Panc1 (cell line): ENCODE results near the gene NCAM1.

Source experiments
- POLR2AphosphoS5 ChIP-seq: IDR thresholded peaks from 2 replicates; pipeline ENCODE4 v1.6.1; 2012; ENCODE audit warnings: mild to moderate bottlenecking, low read depth, low read length, moderate library complexity
- SIN3A ChIP-seq: IDR thresholded peaks from 2 replicates; pipeline ENCODE4 v1.6.1; 2012; ENCODE audit warnings: low read depth, mild to moderate bottlenecking, low read length, moderate library complexity, borderline replicate concordance; ENCODE audit not compliant: insufficient read depth
- TCF7L2 ChIP-seq: IDR thresholded peaks from 2 replicates; pipeline ENCODE4 v1.6.1; 2011; ENCODE audit warnings: mild to moderate bottlenecking, low read depth, low read length, inconsistent platforms
- TF ChIP-seq, protein P1 (sequence below): fragments of 450-650 bp; IDR thresholded peaks from 2 replicates; pipeline ENCODE4 v1.5.1; 2017; ENCODE audit warnings: mild to moderate bottlenecking
- TF ChIP-seq, protein P2 (sequence below), 2 experiments: IDR thresholded peaks; 2 replicates each; pipeline ENCODE4 v1.6.1; 2011 to 2012; ENCODE audit warnings: low read depth in 2 of 2, control low read depth in 1 of 2, low read length in 1 of 2, mild to moderate bottlenecking in 1 of 2, moderate library complexity in 1 of 2; ENCODE audit not compliant: insufficient read depth in 1 of 2

- TF ChIP-seq, protein P1, sequence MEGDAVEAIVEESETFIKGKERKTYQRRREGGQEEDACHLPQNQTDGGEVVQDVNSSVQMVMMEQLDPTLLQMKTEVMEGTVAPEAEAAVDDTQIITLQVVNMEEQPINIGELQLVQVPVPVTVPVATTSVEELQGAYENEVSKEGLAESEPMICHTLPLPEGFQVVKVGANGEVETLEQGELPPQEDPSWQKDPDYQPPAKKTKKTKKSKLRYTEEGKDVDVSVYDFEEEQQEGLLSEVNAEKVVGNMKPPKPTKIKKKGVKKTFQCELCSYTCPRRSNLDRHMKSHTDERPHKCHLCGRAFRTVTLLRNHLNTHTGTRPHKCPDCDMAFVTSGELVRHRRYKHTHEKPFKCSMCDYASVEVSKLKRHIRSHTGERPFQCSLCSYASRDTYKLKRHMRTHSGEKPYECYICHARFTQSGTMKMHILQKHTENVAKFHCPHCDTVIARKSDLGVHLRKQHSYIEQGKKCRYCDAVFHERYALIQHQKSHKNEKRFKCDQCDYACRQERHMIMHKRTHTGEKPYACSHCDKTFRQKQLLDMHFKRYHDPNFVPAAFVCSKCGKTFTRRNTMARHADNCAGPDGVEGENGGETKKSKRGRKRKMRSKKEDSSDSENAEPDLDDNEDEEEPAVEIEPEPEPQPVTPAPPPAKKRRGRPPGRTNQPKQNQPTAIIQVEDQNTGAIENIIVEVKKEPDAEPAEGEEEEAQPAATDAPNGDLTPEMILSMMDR, result no peak
- no peak for TF ChIP-seq POLR2AphosphoS5
- TF ChIP-seq, protein P2, sequence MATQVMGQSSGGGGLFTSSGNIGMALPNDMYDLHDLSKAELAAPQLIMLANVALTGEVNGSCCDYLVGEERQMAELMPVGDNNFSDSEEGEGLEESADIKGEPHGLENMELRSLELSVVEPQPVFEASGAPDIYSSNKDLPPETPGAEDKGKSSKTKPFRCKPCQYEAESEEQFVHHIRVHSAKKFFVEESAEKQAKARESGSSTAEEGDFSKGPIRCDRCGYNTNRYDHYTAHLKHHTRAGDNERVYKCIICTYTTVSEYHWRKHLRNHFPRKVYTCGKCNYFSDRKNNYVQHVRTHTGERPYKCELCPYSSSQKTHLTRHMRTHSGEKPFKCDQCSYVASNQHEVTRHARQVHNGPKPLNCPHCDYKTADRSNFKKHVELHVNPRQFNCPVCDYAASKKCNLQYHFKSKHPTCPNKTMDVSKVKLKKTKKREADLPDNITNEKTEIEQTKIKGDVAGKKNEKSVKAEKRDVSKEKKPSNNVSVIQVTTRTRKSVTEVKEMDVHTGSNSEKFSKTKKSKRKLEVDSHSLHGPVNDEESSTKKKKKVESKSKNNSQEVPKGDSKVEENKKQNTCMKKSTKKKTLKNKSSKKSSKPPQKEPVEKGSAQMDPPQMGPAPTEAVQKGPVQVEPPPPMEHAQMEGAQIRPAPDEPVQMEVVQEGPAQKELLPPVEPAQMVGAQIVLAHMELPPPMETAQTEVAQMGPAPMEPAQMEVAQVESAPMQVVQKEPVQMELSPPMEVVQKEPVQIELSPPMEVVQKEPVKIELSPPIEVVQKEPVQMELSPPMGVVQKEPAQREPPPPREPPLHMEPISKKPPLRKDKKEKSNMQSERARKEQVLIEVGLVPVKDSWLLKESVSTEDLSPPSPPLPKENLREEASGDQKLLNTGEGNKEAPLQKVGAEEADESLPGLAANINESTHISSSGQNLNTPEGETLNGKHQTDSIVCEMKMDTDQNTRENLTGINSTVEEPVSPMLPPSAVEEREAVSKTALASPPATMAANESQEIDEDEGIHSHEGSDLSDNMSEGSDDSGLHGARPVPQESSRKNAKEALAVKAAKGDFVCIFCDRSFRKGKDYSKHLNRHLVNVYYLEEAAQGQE (IDR thresholded peaks at IDR 0.05; ENCODE audit: insufficient read depth in 1 of 2, low read depth in 2 of 2, low read length in 1 of 2), result no peak
- no peak for TF ChIP-seq TCF7L2
- TF ChIP-seq SIN3A, result no peak
Observed at GRCh38 chr11:113148076-113148475, 186.9 kb downstream of the NCAM1 start.
